MG63 (cell line): Measurements from ENCODE around the gene PPM1G. TPM values are rescaled to one million over a fixed set of nuclear protein-coding genes. Genes with fewer than 3 reads are reported as not detected.
"Not testable (repeated sequence)": the region's sequence is repeated elsewhere in the genome, so short reads cannot be mapped to it uniquely, and the experiment has no call there.

Experiments used
- DNase-seq: peaks from one replicate; pipeline ENCODE4 v3.0.0-alpha.2; 2020
- H3K27me3 ChIP-seq: fragments of 250-450 bp; sonication (Bioruptor Pico); 2 replicates; pipeline ENCODE4 v1.5.1; 2020; ENCODE audit warnings: mild to moderate bottlenecking, moderate library complexity
- H3K36me3 ChIP-seq: fragments of 250-450 bp; sonication (Bioruptor Pico); 2 replicates; pipeline ENCODE4 v1.5.1; 2020; ENCODE audit warnings: mild to moderate bottlenecking, moderate library complexity
- H3K4me3 ChIP-seq: fragments of 250-450 bp; sonication (Bioruptor Pico); 2 replicates; pipeline ENCODE4 v1.5.1; 2020; ENCODE audit warnings: mild to moderate bottlenecking, moderate library complexity
- H3K9me3 ChIP-seq: fragments of 250-450 bp; sonication (Bioruptor Pico); 2 replicates; pipeline ENCODE4 v1.5.1; 2020; ENCODE audit warnings: mild to moderate bottlenecking, moderate library complexity
- total RNA-seq: library from RNA; depleted of rRNA; stranded (reverse); fragments of >200 nt; shearing (Covaris generic); gene quantifications from 2 replicates; pipeline ENCODE4 v1.2.3, GENCODE V29; 2014; ENCODE audit warnings: low replicate concordance

The PPM1G gene
- total RNA-seq, 1 experiment from 2014 or later, result 139 TPM

- not testable (repeated sequence) for H3K27me3 ChIP-seq, DNase-seq, H3K36me3 ChIP-seq, H3K4me3 ChIP-seq, H3K9me3 ChIP-seq
Measured at GRCh38 chr2:27425039-27425438, 15.6 kb upstream of the PPM1G start.

GRCh38 chr2:27422958-27423357 lies 13.6 kb upstream of the PPM1G start:
- Histone ChIP-seq H3K4me3 (no peak overlapping the region), H3K36me3 (no peaks in the 10 kb centered on the region), H3K27me3 (no peaks in the 10 kb centered on the region), H3K9me3 (no peaks in the 10 kb centered on the region)
- no peak for DNase-seq

GRCh38 chr2:27421660-27422250 lies 12.4 kb upstream of the PPM1G start:
- DNase-seq, result no peak
- no peaks in the 10 kb centered on the region for H3K9me3 ChIP-seq
- H3K4me3 ChIP-seq, result no peak overlapping the region
- no peaks in the 10 kb centered on the region for H3K36me3 ChIP-seq
- H3K27me3 ChIP-seq, result no peaks in the 10 kb centered on the region

DNA sequence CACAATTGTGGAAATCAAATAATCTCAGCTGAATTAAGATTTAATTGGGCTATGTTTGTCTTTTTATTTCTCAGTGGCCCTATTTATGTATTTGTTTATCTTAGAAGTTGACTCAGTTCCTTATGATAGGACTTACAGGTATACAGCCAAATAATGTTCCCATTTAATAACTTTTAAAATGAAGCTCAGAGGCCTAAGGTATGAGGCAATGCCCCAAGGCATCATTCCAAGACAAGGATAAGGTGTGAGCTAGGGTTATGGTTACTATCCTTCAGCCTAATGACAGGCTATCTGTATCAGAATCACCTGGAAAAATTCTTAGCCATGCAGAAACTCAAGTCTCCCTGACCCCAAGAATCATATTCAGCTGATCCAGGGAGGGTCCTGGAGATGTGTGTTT lies 11.6 kb upstream of the PPM1G start:
- no peak for DNase-seq
- Histone ChIP-seq H3K9me3 (no peaks in the 10 kb centered on the region), H3K36me3 (no peaks in the 10 kb centered on the region)

GRCh38 chr2:27416151-27416550 lies 6.8 kb upstream of the PPM1G start:
- H3K36me3 ChIP-seq, result no peaks in the 10 kb centered on the region
- no peak for DNase-seq
- H3K27me3 ChIP-seq, result no peaks in the 10 kb centered on the region
- no peak overlapping the region for H3K4me3 ChIP-seq
- H3K9me3 ChIP-seq, result no peaks in the 10 kb centered on the region

More for the DNA sequence above, 11.6 kb upstream of the PPM1G start:
- Histone ChIP-seq H3K4me3 (no peak overlapping the region), H3K27me3 (no peaks in the 10 kb centered on the region)

DNA sequence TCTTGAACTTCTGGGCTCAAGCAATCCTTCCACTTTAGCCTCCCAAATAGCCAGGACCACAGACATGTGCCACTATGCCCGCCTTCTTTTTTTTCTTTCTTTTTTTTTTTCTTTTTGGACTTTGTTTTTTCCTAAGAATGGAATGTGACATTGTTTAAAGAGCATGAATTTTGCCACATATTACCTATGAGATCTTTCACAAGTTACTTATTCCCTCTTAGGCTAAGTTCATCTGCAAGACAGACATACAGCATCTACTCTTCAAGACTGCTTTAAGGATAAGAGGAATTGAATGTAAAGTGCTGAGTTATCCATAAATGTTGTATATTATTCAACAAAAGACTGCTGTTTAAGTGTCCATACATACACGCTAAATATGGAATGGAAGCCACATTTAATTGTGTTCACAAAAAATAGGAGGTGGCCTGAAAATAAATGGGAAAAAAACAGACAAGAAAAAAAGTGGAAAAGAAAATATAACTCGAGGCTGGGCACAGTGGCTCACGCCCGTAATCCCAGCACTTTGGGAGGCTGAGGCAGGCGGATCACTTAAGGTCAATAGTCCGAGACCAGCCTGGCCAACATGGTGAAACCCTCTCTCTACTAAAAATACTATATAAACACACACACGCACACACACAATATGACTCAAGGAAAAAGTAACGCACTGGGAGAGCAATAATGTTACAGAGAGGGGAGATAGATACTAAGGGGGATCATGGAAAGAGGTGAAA lies 3.2 kb upstream of the PPM1G start:
- Histone ChIP-seq H3K9me3 (no peaks in the 10 kb centered on the region), H3K27me3 (no peaks in the 10 kb centered on the region), H3K4me3 (no peak overlapping the region), H3K36me3 (peaks cover 3% of the 10 kb centered on the region)
- no peak for DNase-seq

GRCh38 chr2:27408601-27409320 lies 630 bp downstream of the PPM1G start:
- Histone ChIP-seq H3K36me3 (peaks cover 35% of the 10 kb centered on the region), H3K27me3 (no peaks in the 10 kb centered on the region), H3K9me3 (no peaks in the 10 kb centered on the region), H3K4me3 (peak overlapping the region; percentile 75)
- DNase-seq, result peak; percentile 42

- Histone ChIP-seq H3K4me3 (peak overlapping the region; percentile 75), H3K27me3 (no peaks in the 10 kb centered on the region), H3K9me3 (no peaks in the 10 kb centered on the region), H3K36me3 (peaks cover 41% of the 10 kb centered on the region)
- no peak for DNase-seq
Measured at GRCh38 chr2:27407798-27408491, 1.4 kb downstream of the PPM1G start.

DNA sequence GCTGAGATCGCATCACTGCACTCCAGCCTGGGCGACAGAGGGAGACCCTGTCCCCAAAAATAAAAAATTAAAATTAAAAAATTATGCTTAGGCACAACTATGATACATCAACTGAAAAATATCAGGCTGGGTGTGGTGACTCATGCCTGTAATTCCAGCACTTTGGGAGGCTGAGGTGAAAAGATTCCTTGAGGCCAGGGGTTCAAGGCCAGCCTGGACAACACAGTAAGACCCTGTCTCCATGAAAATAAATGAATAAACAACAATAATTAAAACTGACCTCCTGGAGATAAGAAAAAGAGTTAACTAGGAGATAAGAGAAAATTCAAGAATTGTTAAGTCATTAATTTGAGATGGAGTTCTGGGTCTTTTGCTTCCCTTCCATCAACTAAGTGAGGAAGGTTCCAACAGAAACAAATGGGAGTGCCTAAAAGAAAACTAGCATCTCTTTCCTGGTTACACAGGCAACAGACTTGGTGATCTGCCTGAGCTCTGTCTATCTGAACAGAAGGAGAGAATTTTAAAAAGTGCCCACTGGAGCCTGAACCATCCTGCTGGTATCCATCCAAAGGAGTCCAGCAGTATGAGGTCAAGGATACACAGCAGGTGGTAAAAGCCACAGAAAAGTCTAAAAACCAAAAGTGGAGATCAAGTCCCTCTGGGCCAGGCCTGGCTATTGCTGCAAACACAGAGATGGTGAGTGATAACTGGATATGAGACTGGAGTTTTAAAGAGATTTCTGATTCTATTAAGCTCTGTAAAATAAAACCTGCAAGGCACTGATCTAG lies 8.8 kb downstream of the PPM1G start:
- Histone ChIP-seq H3K36me3 (peaks cover 45% of the 10 kb centered on the region), H3K9me3 (no peaks in the 10 kb centered on the region), H3K27me3 (no peaks in the 10 kb centered on the region), H3K4me3 (no peak overlapping the region)
- DNase-seq, result peak; percentile 22

- Histone ChIP-seq H3K36me3 (peaks cover 33% of the 10 kb centered on the region), H3K27me3 (no peaks in the 10 kb centered on the region), H3K9me3 (no peaks in the 10 kb centered on the region), H3K4me3 (no peak overlapping the region)
- no peak for DNase-seq
Measured at GRCh38 chr2:27398962-27399361, 10.4 kb downstream of the PPM1G start.

- no peak for DNase-seq
- Histone ChIP-seq H3K4me3 (no peak overlapping the region), H3K36me3 (peaks cover 22% of the 10 kb centered on the region), H3K27me3 (no peaks in the 10 kb centered on the region), H3K9me3 (no peaks in the 10 kb centered on the region)
Measured at GRCh38 chr2:27393225-27393624, 16.2 kb downstream of the PPM1G start.

- H3K9me3 ChIP-seq, result no peaks in the 10 kb centered on the region
- H3K4me3 ChIP-seq, result no peak overlapping the region
- DNase-seq, result no peak
- H3K27me3 ChIP-seq, result no peaks in the 10 kb centered on the region
- peaks cover 32% of the 10 kb centered on the region for H3K36me3 ChIP-seq
Measured at GRCh38 chr2:27390822-27391679, 18.3 kb downstream of the PPM1G start.

GRCh38 chr2:27381577-27382181 lies 27.7 kb downstream of the PPM1G start:
- Histone ChIP-seq H3K27me3 (no peaks in the 10 kb centered on the region), H3K4me3 (no peak overlapping the region), H3K9me3 (no peaks in the 10 kb centered on the region), H3K36me3 (peaks cover 83% of the 10 kb centered on the region)
- DNase-seq, result no peak

- H3K36me3 ChIP-seq, result peaks cover 83% of the 10 kb centered on the region
- H3K27me3 ChIP-seq, result no peaks in the 10 kb centered on the region
- H3K4me3 ChIP-seq, result peak within 1 kb of the TSS; percentile 59
Measured at GRCh38 chr2:27380626-27381545, 28.5 kb downstream of the PPM1G start, which contains the start of gene ZNF513. TSS of gene ZNF513 (minus strand) at chr2:27380734. CDS start at chr2:27380526, 208 bp downstream.

More at GRCh38 chr2:27380626-27381545, 28.5 kb downstream of the PPM1G start, which contains the start of gene ZNF513:
- peak; percentile 93 for DNase-seq
- H3K9me3 ChIP-seq, result no peaks in the 10 kb centered on the region
